ENCODE measurements around the gene CCDC187. TPM values are rescaled to one million over a fixed set of nuclear protein-coding genes. Genes with fewer than 3 reads are reported as not detected.

CCDC187 gene
- total RNA-seq, 4 donors from 2014 or later: 0.20 TPM; not detected in 3

GRCh38 chr9:136305804-136306203, 1.9 kb upstream of the CCDC187 start:
- Histone ChIP-seq H3K36me3 (no peaks in the 10 kb centered on the region), H3K4me1 (no peaks in the 10 kb centered on the region), H3K27ac (no peak overlapping the region), H3K4me3 (no peak overlapping the region), H3K27me3 (peaks cover 0 to 35% of the 10 kb centered on the region in 2 donors), H3K9me3 (no peaks in the 10 kb centered on the region)
- 58% methylated on average over 17 to 18 of the region's 18 CpGs for WGBS, 2 donors
- DNase-seq (ENCODE audit: low spot score in 2 of 2): no peak
- TF ChIP-seq EP300 (IDR thresholded peaks at IDR 0.05) (no peak), POLR2A (IDR thresholded peaks at IDR 0.05) (no peak), CTCF (IDR thresholded peaks at IDR 0.05) (no peak)

- WGBS, 2 donors: 66 to 70% methylated on average over 6 to 11 of the region's 13 CpGs
- TF ChIP-seq POLR2A (IDR thresholded peaks at IDR 0.05) (no peak), CTCF (IDR thresholded peaks at IDR 0.05) (no peak), EP300 (IDR thresholded peaks at IDR 0.05) (no peak)
- no peaks in the 10 kb centered on the region for H3K4me1 ChIP-seq
Observed at GRCh38 chr9:136304981-136305380, 1.1 kb upstream of the CCDC187 start.

GRCh38 chr9:136304456-136304855, 562 bp upstream of the CCDC187 start:
- no peaks in the 10 kb centered on the region for H3K9me3 ChIP-seq
- TF ChIP-seq POLR2A (IDR thresholded peaks at IDR 0.05) (no peak), CTCF (IDR thresholded peaks at IDR 0.05) (no peak), EP300 (IDR thresholded peaks at IDR 0.05) (no peak)
- no peaks in the 10 kb centered on the region for H3K4me1 ChIP-seq
- no peaks in the 10 kb centered on the region for H3K36me3 ChIP-seq
- 71 to 77% methylated on average over 5 of the region's 10 CpGs for WGBS, 2 donors
- DNase-seq (ENCODE audit: low spot score in 2 of 2): no peak
- peaks cover 0 to 21% of the 10 kb centered on the region in 2 donors for H3K27me3 ChIP-seq
- H3K4me3 ChIP-seq: no peak overlapping the region
- H3K27ac ChIP-seq: no peak overlapping the region

More at GRCh38 chr9:136304981-136305380, 1.1 kb upstream of the CCDC187 start:
- DNase-seq (ENCODE audit: low spot score in 2 of 2): no peak
- no peaks in the 10 kb centered on the region for H3K36me3 ChIP-seq
- H3K27ac ChIP-seq: no peak overlapping the region
- H3K4me3 ChIP-seq: no peak overlapping the region
- H3K27me3 ChIP-seq: peaks cover 0 to 26% of the 10 kb centered on the region in 2 donors
- no peaks in the 10 kb centered on the region for H3K9me3 ChIP-seq

GRCh38 chr9:136303066-136303824, 649 bp downstream of the CCDC187 start:
- Histone ChIP-seq H3K4me1 (no peaks in the 10 kb centered on the region), H3K27ac (no peak overlapping the region), H3K9me3 (no peaks in the 10 kb centered on the region), H3K27me3 (peaks cover 0 to 9% of the 10 kb centered on the region in 2 donors), H3K36me3 (no peaks in the 10 kb centered on the region), H3K4me3 (no peak overlapping the region)
- TF ChIP-seq POLR2A (IDR thresholded peaks at IDR 0.05): no peak
- TF ChIP-seq EP300 (IDR thresholded peaks at IDR 0.05): no peak
- TF ChIP-seq CTCF (IDR thresholded peaks at IDR 0.05): no peak
- no peak for DNase-seq (ENCODE audit: low spot score in 2 of 2)
- WGBS, 2 donors: 76 to 89% methylated on average over 12 to 13 of the region's 34 CpGs

- H3K4me3 ChIP-seq: no peak overlapping the region
- H3K9me3 ChIP-seq: no peaks in the 10 kb centered on the region
- H3K27ac ChIP-seq: no peak overlapping the region
- H3K4me1 ChIP-seq: no peaks in the 10 kb centered on the region
- peaks cover 0 to 3% of the 10 kb centered on the region in 2 donors for H3K27me3 ChIP-seq
- no peak for DNase-seq (ENCODE audit: low spot score in 2 of 2)
- 76 to 81% methylated on average over 9 to 12 of the region's 12 CpGs for WGBS, 2 donors
- H3K36me3 ChIP-seq: no peaks in the 10 kb centered on the region
- TF ChIP-seq EP300 (IDR thresholded peaks at IDR 0.05): no peak
- no peak for TF ChIP-seq POLR2A (IDR thresholded peaks at IDR 0.05)
- TF ChIP-seq CTCF (IDR thresholded peaks at IDR 0.05): no peak
Observed at GRCh38 chr9:136302527-136302926, 1.4 kb downstream of the CCDC187 start.

Data from tibial nerve (tissue), 4 donors.